ENCODE results near the gene PAF1.
A peak's percentile ranks its signal among the peaks of the same experiment; 100 is the strongest.

PAF1 gene

GRCh38 chr19:39417463-39418181 lies 26.7 kb upstream of the PAF1 start:
- DNase-seq (ENCODE audit: low read depth in 2 of 2), result no peak

DNA sequence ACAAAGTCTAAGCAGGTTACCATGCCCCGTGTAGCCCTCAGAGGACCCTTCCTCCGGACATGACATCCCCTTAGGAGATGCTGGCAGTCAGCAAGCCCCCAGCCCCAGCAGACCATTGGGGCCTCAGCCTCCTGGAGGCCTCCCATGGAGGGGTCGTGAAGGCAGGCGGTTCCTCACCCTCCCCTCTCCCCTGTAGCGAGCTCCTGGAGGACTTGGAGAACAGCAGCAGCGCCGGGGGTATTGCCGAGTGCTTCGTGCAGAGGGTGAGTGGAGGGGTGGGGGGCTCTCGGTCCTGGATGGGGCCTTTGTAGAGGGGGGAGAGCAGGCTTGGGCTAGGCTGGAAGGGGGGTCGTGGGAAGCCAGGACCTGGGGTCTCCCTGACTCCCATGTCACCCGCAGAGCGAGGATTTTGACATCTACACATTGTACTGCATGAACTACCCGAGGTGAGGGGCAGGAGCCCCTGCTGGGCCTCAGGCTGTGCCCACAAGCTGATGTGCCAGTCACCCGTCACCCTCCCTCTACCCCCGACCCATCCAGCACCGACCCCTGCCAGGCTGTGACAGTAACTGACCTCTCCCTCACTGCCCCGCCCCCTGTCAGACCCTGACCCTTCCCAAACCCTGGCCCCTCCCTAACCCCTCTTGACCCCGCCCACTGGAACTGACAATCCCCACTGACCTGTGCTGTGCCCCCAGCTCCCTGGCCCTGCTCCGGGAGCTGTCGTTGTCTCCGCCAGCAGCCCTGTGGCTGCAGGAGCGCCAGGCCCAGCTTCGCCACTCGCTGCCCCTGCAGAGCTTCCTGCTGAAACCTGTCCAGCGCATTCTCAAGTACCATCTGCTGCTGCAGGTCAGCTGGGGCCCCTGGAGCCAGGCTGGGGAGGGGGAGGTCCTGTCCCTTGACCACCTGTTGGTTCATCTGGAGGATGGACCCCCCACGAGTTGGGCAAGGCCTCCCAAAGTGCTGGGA lies 25.5 kb upstream of the PAF1 start:
- DNase-seq (ENCODE audit: low read depth in 2 of 2), result no peak

GRCh38 chr19:39415111-39416046 lies 24.5 kb upstream of the PAF1 start:
- DNase-seq (ENCODE audit: low read depth in 2 of 2), result no peak

DNA sequence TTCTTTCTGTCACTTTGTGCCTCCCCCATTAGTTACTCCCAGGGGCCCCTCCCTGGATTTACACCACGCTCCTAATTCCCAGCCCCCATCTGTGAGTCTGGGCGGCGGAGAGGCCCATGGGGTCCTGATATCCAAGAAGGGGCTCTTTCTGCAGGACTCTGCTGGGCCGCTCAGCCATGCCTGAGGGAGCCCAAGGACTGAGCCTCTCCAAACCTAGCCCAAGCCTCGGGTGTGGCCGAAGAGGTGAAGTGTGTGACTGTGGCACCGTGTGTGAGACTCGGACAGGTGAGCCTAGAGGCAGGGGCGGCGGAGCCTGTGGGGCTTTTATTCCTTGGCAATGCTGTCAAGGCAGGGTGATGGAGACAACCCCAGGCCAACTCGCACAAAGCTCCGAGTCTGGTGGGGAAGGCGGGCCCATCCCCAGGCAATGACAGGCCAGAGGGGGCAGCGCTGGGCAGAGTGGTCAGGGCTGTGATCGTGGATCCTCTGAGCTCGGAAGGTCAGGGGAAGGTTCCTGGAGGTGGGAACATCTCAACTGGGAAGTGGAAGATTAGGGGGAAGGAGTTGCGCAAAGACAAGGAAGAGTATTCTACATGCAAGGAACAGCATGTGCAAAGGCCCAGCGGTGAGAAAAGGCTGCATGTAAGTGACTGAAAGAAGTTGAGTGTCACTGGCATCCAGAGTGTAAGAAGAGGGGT lies 23.2 kb upstream of the PAF1 start:
- DNase-seq (ENCODE audit: low read depth in 2 of 2), result no peak

DNA sequence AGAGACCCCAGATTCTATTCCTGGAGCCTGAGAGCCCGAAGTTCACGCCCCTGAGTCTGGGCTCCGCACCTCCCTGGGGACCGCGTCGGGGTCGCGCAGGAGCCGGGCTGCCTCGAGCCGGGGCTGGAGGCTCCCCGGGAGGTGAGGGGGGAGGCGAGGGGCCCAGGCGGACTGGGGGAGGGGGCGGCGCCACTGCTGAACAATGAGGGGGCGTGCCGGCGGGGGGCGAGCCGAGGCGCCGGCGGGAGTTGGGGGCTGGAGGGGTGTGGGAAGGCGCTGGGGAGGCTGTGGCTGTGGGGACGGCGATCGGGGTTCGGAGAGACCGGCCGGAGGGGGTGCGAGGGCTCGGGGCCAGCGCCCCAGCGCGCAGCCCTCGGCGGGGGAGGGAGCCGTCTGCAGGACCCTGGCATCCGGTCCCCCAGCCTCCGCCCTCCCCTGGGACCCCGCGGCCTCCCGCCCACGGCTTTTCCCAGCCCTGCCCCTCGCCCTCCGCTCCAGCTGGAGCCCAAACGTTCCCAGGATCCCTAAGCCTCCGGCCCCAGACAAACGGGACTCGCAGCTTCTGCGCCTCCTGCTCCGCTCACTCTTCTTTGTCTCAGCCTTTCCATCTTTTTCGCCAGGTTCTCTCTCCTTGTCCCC lies 22.5 kb upstream of the PAF1 start:
- DNase-seq (ENCODE audit: low read depth in 2 of 2), result no peak

DNA sequence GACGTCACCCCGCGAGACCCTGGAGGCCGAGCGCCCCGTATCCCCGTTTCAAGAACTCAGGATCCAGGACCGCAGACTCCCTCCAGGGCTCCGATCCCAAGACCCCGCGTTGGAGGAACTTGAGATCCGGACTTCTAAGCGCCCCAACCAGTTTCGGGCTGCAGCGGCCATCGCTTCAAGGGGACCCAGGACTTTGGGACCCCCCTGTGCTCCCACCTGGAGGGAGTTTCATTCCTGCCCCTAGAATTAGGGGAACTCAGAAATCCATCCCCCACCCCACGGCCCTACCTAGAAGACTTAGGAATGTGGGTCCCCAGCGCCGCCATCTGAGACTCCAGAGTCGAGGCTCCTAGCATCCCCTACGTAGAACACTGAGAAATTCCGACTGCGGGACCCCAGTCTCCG lies 22.0 kb upstream of the PAF1 start:
- no peak for DNase-seq (ENCODE audit: low read depth in 2 of 2)

DNA sequence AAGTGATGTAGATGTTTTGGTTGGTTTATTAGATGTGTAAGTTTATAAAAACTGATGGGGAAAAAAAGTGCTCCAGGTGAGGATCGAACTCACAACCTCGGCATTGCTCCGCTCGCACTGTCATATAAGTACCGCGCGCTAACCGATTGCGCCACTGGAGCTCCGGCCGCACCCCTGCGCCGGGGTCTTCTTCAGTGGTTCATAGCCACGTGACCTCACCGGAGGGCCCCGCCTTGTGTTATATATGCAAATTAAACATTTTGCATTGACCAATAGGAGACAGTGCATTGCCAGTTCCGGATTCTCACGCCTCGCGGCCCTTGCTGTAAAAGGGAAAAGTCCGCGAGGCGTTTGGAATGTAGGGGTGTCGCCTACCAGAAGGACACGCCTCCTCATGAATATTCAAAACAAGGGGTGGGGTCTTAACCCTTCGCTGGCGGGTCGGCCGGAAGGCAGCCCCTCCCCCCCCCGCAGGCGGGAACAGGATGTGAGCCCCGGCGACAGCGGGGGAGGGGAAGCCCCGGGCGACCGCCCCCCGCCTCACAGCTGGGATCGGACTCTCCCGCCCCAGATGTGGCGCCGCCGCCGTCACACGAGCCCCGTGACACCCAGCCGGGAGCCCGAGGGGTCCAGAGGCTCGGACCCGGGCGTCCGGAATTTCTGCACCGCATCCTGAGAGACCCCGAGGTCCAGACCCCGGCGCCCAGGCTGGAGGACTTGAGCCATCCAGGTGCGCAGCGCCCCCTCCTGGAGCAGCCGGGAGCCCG lies 21.4 kb upstream of the PAF1 start, which contains the start of gene PLEKHG2:
Gene PLEKHG2, plus strand, starts transcription at position 570 of the 767 bp plus-strand sequence. CDS start 1,418 bp downstream, outside the sequence.
- peak; percentile 100 for DNase-seq (ENCODE audit: low read depth in 2 of 2)

DNA sequence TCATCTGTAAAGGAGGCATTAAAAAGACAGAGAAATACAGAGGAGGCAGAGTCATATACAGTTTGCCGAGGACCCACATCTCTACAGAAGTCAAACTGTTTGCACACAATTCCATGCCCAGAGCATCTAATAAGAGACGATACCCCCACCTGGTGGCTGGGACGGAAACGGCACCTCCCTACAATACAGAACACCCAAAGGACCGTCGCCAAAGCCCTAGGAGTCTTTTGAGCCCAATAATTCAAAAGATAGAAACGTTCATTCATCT lies 20.9 kb upstream of the PAF1 start:
- peak; percentile 78 to 81 for DNase-seq (ENCODE audit: low read depth in 2 of 2)

DNA sequence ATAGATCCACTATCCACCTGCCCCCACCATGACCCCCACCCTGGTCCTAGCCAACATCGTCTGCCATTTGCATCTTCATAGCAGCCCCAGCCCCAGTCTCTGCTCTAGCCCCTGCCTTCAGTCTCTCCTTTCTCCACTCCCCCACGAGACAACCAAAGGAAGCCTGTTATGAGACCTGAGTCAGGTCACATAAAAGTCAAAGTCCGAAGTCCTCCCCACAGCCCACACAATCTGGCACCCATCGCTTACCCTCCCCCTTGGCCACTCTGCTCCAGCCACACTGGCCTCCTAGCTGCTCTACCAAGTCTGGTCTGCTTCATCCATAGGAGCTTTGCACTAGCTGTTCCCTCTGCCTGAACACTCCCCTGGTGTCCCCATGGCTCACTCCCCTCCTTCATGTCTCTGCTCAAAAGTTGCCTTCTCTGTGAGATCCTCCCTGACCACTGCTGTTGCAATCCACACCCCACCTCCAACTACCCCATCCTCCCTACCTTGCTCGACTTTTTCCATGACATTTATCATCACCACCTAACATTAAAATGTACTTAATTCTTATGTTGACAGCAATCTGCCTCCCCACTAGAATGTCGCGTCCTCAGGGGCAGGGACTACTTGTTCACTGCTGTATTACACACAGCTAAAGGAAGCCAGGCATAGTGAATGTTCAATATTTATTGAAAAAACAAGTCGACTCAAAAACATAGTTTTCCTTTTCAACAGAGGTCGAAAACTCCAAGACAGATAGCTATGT lies 20.4 kb upstream of the PAF1 start:
- DNase-seq (ENCODE audit: low read depth in 2 of 2), result no peak

GRCh38 chr19:39410831-39411080 lies 19.9 kb upstream of the PAF1 start:
- no peak for DNase-seq (ENCODE audit: low read depth in 2 of 2)

- no peak for DNase-seq (ENCODE audit: low read depth in 2 of 2)
Observed at GRCh38 chr19:39410017-39410830, 19.3 kb upstream of the PAF1 start.

- no peak for DNase-seq (ENCODE audit: low read depth in 2 of 2)
Observed at GRCh38 chr19:39409208-39410016, 18.5 kb upstream of the PAF1 start.

DNA sequence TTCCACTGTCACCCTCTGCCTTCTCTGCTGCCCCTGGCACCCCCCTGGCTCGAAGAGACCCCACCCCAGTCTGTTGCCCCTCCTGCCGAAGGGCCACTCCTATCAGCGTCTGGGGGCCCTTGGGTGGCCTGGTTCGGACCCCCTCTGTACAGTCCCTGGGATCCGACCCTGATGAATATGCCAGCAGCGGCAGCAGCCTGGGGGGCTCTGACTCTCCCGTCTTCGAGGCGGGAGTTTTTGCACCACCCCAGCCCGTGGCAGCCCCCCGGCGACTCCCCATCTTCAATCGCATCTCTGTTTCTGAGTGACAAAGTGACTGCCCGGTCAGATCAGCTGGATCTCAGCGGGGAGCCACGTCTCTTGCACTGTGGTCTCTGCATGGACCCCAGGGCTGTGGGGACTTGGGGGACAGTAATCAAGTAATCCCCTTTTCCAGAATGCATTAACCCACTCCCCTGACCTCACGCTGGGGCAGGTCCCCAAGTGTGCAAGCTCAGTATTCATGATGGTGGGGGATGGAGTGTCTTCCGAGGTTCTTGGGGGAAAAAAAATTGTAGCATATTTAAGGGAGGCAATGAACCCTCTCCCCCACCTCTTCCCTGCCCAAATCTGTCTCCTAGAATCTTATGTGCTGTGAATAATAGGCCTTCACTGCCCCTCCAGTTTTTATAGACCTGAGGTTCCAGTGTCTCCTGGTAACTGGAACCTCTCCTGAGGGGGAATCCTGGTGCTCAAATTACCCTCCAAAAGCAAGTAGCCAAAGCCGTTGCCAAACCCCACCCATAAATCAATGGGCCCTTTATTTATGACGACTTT lies 17.7 kb upstream of the PAF1 start:
- no peak for DNase-seq (ENCODE audit: low read depth in 2 of 2)

GRCh38 chr19:39407660-39408391 lies 16.9 kb upstream of the PAF1 start:
- DNase-seq (ENCODE audit: low read depth in 2 of 2), result no peak

GRCh38 chr19:39407410-39407659 lies 16.4 kb upstream of the PAF1 start:
- no peak for DNase-seq (ENCODE audit: low read depth in 2 of 2)

GRCh38 chr19:39406656-39407409 lies 15.9 kb upstream of the PAF1 start, which contains the start of gene ZFP36:
TSS of gene ZFP36 (plus strand) at chr19:39406847. CDS start at chr19:39406905, 58 bp downstream.
- DNase-seq (ENCODE audit: low read depth in 2 of 2), result no peak

Measured in fibroblast of skin of left biceps (primary cell).